ENCODE results near the gene COL4A2. TPM values are rescaled to one million over a fixed set of nuclear protein-coding genes. Genes with fewer than 3 reads are reported as not detected.

Gene COL4A2
- total RNA-seq, 2 experiments from 2014 or later, result not detected

GRCh38 chr13:110535526-110535925 lies 228.4 kb downstream of the COL4A2 start:
- DNase-seq (no peak), ATAC-seq (no peak)
- Mint-ChIP-seq H3K27me3 (no peaks in the 10 kb centered on the region), H3K36me3 (no peaks in the 10 kb centered on the region), H3K4me3 (no peak overlapping the region), H3K4me1 (peaks cover 10% of the 10 kb centered on the region), H3K9me3 (ENCODE audit: low read depth) (no peaks in the 10 kb centered on the region), H3K27ac (no peak overlapping the region)
- CTCF ChIA-PET, result no interaction called here

DNA sequence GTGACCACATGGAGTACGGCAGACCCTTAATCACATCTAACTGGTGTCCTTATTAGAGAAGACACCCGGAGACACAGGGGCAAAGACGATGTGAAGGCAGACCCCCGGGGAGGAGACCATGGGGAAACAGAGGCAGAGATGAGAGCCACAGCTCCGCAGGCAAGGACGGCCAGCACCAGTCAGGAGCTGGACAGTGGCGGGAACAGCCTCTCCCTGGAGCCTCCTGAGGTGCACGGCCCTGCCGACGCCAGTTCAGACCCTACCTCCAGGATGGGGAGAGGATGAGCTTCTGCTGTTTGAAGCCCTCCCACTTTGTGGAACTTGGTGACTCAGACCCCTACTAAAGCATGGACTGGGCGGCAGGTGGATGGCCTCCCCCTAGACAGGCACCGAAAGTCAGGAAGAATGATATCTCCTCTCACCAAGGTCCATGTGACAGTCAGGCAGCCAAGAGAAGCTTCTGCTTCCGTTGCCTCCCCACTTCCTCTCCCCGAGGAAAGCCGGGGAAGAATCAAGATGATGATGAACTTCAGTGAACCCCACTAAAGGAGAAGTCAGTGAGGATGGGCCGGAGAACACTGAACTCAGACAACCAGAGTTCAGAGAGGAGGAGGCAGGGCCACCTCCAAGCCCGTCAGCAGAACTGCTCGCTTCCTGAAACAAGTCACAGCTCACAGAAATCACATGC lies 229.1 kb downstream of the COL4A2 start:
- Mint-ChIP-seq H3K4me1 (peaks cover 10% of the 10 kb centered on the region), H3K27ac (no peak overlapping the region), H3K36me3 (no peaks in the 10 kb centered on the region), H3K27me3 (no peaks in the 10 kb centered on the region), H3K9me3 (ENCODE audit: low read depth) (no peaks in the 10 kb centered on the region), H3K4me3 (no peak overlapping the region)
- no peak for ATAC-seq
- CTCF ChIA-PET, result interaction anchor here (1.4 kb wide), 1 partner anchor 9 kb away, joined by 3 read pairs; no protein-coding TSS in a partner anchor
- no peak for DNase-seq

- H3K27me3 Mint-ChIP-seq, result no peaks in the 10 kb centered on the region
- ATAC-seq (no peak), DNase-seq (no peak)
- no peaks in the 10 kb centered on the region for H3K9me3 Mint-ChIP-seq (ENCODE audit: low read depth)
- CTCF ChIA-PET, result interaction anchor here (0.7 to 1.1 kb wide), 3 partner anchors 10 to 83 kb away, joined by 3 to 4 read pairs (median 3); no protein-coding TSS in a partner anchor
- H3K4me3 Mint-ChIP-seq, result no peak overlapping the region
- no peak overlapping the region for H3K27ac Mint-ChIP-seq
- no peaks in the 10 kb centered on the region for H3K36me3 Mint-ChIP-seq
- H3K4me1 Mint-ChIP-seq, result peaks cover 10% of the 10 kb centered on the region
Measured at GRCh38 chr13:110538632-110539031, 231.5 kb downstream of the COL4A2 start.

DNA sequence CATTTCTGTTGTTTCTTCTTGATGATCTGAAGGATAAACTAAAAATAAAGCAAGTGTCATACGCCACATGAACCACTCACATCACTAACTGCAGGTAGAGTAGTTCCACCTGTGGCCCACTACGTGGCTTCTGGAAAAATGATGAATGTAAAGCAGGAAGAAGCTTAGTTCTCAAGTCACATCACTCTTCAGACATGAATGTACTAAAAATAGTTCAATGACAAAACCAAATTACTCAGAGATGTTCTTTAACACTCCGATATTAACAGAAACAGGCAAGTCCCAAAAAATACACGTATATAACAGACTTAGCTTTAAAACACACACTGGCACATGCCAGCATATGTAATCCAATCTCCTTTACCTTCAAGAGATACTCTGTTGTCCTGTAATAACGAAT lies 232.8 kb downstream of the COL4A2 start:
- Mint-ChIP-seq H3K27ac (no peak overlapping the region), H3K36me3 (peaks cover 2% of the 10 kb centered on the region), H3K4me1 (peaks cover 10% of the 10 kb centered on the region), H3K27me3 (no peaks in the 10 kb centered on the region), H3K4me3 (no peak overlapping the region), H3K9me3 (ENCODE audit: low read depth) (no peaks in the 10 kb centered on the region)
- ATAC-seq, result no peak
- DNase-seq, result no peak
- CTCF ChIA-PET, result interaction anchor here (1.1 kb wide), 1 partner anchor 9 kb away, joined by 4 read pairs; no protein-coding TSS in a partner anchor

DNA sequence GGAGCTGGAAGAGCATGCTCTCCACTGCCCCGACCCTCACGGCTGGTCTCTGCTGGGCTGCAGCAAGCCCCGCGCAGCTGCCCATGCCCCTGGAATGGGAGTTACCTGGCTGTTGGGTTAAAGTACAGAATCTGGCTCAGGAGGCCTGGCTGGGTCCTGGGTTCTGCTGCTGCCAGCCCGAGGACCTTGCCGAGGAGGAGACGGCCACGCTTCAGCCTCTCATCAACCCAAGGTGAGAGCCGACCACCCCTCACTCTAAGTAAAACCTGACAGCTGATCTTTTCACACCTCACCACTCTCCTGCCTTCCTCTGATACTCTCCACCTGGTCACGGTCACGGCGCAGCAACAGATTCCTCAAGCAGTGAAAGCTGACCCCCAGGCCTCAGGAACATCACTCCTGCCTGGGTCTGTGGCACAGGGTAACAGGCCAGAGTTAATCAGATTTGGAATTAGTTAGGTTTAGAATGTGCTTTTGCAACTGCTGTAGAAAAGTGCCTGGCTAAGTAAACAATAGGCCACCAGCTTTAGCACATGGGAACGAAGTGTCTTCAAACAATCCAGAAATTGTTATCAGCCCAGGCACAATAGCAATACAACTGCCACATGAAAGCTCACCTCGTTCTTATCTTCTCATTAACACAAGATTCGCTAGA lies 233.9 kb downstream of the COL4A2 start:
- CTCF ChIA-PET, result interaction anchor here (0.9 kb wide), 1 partner anchor 18 kb away, joined by 3 read pairs; no protein-coding TSS in a partner anchor
- H3K9me3 Mint-ChIP-seq (ENCODE audit: low read depth), result no peaks in the 10 kb centered on the region
- no peak overlapping the region for H3K27ac Mint-ChIP-seq
- no peak for DNase-seq
- no peaks in the 10 kb centered on the region for H3K27me3 Mint-ChIP-seq
- ATAC-seq, result no peak
- peaks cover 8% of the 10 kb centered on the region for H3K4me1 Mint-ChIP-seq
- no peak overlapping the region for H3K4me3 Mint-ChIP-seq
- H3K36me3 Mint-ChIP-seq, result peaks cover 2% of the 10 kb centered on the region

- H3K27me3 Mint-ChIP-seq, result peaks cover 2% of the 10 kb centered on the region
- H3K27ac Mint-ChIP-seq, result no peak overlapping the region
- no peaks in the 10 kb centered on the region for H3K9me3 Mint-ChIP-seq (ENCODE audit: low read depth)
- H3K36me3 Mint-ChIP-seq, result peaks cover 2% of the 10 kb centered on the region
- peaks cover 4% of the 10 kb centered on the region for H3K4me1 Mint-ChIP-seq
- CTCF ChIA-PET, result no interaction called here
- ATAC-seq (no peak), DNase-seq (no peak)
- H3K4me3 Mint-ChIP-seq, result no peak overlapping the region
Measured at GRCh38 chr13:110541526-110541920, 234.4 kb downstream of the COL4A2 start.

GRCh38 chr13:110542169-110542796 lies 235.2 kb downstream of the COL4A2 start:
- Mint-ChIP-seq H3K4me3 (no peak overlapping the region), H3K27ac (no peak overlapping the region), H3K36me3 (peaks cover 2% of the 10 kb centered on the region), H3K4me1 (peaks cover 4% of the 10 kb centered on the region), H3K9me3 (ENCODE audit: low read depth) (no peaks in the 10 kb centered on the region), H3K27me3 (peaks cover 2% of the 10 kb centered on the region)
- ATAC-seq (no peak), DNase-seq (no peak)
- CTCF ChIA-PET, result no interaction called here

- Mint-ChIP-seq H3K27ac (no peak overlapping the region), H3K4me1 (no peaks in the 10 kb centered on the region), H3K36me3 (peaks cover 2% of the 10 kb centered on the region), H3K4me3 (no peak overlapping the region), H3K9me3 (ENCODE audit: low read depth) (no peaks in the 10 kb centered on the region), H3K27me3 (peaks cover 2% of the 10 kb centered on the region)
- DNase-seq, result no peak
- ATAC-seq, result no peak
- CTCF ChIA-PET, result no interaction called here
Measured at GRCh38 chr13:110546378-110546777, 239.3 kb downstream of the COL4A2 start.

DNA sequence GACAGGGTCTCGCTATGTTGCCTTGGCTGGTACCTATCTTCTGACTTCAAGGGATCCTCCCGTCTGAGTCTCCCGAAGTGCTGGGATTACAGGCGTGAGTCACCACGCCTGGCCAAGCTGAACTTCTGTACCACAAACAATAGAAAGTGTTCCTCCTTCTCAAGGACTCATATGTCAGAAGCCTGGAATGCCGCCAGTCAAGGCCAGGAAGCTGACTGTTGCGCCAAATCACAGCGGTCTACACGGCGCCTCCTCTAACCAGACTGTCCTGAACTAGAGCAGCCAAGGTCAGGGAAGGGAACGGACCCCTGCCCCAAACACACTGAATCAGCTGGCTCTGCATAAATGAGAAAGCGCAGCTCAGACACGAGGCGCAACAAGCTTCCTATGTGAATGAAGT lies 239.8 kb downstream of the COL4A2 start:
- CTCF ChIA-PET, result no interaction called here
- no peaks in the 10 kb centered on the region for H3K9me3 Mint-ChIP-seq (ENCODE audit: low read depth)
- peaks cover 2% of the 10 kb centered on the region for H3K27me3 Mint-ChIP-seq
- no peaks in the 10 kb centered on the region for H3K4me1 Mint-ChIP-seq
- peaks cover 2% of the 10 kb centered on the region for H3K36me3 Mint-ChIP-seq
- ATAC-seq, result no peak
- no peak overlapping the region for H3K4me3 Mint-ChIP-seq
- H3K27ac Mint-ChIP-seq, result no peak overlapping the region
- no peak for DNase-seq

DNA sequence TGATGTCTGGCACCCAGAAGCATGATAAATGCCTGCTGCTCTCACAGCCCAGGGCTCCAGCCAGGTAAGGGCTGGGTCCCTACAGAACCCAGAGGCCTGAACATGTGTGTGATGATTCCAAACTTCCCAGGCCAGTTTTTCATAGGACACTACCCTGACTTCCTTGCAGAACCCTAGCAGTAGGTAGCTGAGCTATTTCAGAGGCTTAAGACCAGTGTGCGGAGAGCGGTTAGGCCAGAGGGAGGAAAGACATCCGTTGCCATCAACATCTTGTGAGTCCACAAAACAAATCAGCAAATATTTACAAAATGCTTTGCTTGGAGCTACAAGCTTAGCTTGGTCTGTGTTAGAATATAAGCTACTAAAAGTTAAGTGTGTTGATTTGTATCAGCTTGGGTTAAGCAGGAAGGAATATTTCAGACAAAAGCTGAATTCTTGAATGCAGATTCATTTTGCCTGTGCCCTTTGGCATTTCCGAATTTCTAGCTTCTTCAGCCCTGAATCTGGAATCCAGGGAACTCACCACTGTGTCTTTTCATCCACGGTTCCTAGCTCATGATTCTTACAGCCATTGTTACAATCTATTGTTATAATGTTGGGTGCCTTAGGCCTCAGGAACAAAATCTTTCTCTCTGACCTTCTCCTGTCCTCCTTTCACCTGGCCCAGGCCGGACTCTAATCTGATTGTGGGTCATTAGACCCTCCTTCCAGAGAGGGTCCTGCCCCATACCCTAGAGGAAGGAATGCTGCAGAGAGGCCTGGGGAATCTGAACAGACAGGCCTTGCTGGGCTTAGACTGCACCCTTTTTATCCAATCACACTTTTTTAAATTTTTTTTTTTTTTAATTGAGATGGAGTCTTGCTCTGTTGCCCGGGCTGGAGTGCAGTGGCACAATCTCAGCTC lies 242.1 kb downstream of the COL4A2 start:
- no peak overlapping the region for H3K4me3 Mint-ChIP-seq
- CTCF ChIA-PET, result interaction anchor here (1.4 kb wide), 1 partner anchor 10 kb away, joined by 4 read pairs; no protein-coding TSS in a partner anchor

DNA sequence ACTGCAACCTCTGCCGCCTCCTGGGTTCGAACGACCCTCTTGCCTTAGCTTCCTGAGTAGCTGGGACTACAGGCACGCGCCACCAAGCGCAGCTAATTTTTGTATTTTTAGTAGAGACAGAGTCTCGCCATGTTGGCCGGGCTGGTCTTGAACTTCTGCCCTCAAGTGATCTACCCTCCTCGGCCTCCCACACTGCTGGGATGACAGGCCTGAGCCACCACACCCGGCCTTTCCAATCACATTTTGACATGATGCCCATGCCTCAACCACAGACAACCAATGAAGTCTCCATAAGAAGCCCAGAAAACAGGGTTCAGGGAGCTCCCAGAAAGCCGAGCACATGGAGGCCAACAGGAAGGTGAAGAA lies 242.7 kb downstream of the COL4A2 start:
- ATAC-seq (no peak), DNase-seq (no peak)
- no peaks in the 10 kb centered on the region for H3K4me1 Mint-ChIP-seq
- H3K27me3 Mint-ChIP-seq, result peaks cover 2% of the 10 kb centered on the region
- no peaks in the 10 kb centered on the region for H3K9me3 Mint-ChIP-seq (ENCODE audit: low read depth)
- H3K4me3 Mint-ChIP-seq, result no peak overlapping the region
- CTCF ChIA-PET, result no interaction called here
- no peak overlapping the region for H3K27ac Mint-ChIP-seq
- H3K36me3 Mint-ChIP-seq, result no peaks in the 10 kb centered on the region

More for the DNA sequence above, 242.1 kb downstream of the COL4A2 start:
- Mint-ChIP-seq H3K27me3 (peaks cover 2% of the 10 kb centered on the region), H3K9me3 (ENCODE audit: low read depth) (no peaks in the 10 kb centered on the region), H3K27ac (no peak overlapping the region), H3K4me1 (no peaks in the 10 kb centered on the region), H3K36me3 (peaks cover 2% of the 10 kb centered on the region)
- DNase-seq (no peak), ATAC-seq (no peak)

- Mint-ChIP-seq H3K9me3 (ENCODE audit: low read depth) (no peaks in the 10 kb centered on the region), H3K27ac (no peak overlapping the region), H3K4me1 (peaks cover 3% of the 10 kb centered on the region), H3K36me3 (no peaks in the 10 kb centered on the region), H3K27me3 (peaks cover under 1% of the 10 kb centered on the region), H3K4me3 (no peak overlapping the region)
- no peak for ATAC-seq
- CTCF ChIA-PET, result interaction anchor here (0.8 kb wide), 1 partner anchor 96 kb away, joined by 3 read pairs; no protein-coding TSS in a partner anchor
- no peak for DNase-seq
Measured at GRCh38 chr13:110551284-110551683, 244.2 kb downstream of the COL4A2 start.

GRCh38 chr13:110552767-110553166 lies 245.7 kb downstream of the COL4A2 start:
- CTCF ChIA-PET, result interaction anchor here (1.6 kb wide), 1 partner anchor 14 kb away, joined by 3 read pairs; no protein-coding TSS in a partner anchor
- DNase-seq (no peak), ATAC-seq (no peak)
- peaks cover 6% of the 10 kb centered on the region for H3K36me3 Mint-ChIP-seq
- H3K9me3 Mint-ChIP-seq (ENCODE audit: low read depth), result no peaks in the 10 kb centered on the region
- no peak overlapping the region for H3K27ac Mint-ChIP-seq
- no peak overlapping the region for H3K4me3 Mint-ChIP-seq
- peaks cover 3% of the 10 kb centered on the region for H3K4me1 Mint-ChIP-seq
- no peaks in the 10 kb centered on the region for H3K27me3 Mint-ChIP-seq

Data from activated CD8-positive, alpha-beta memory T cell treated with anti-CD3 and anti-CD28 coated beads, Interleukin-2, amount 10 ng/mL, durations not matched to agents 7 days and 5 days (primary cell).